HCT116 (cell line): Measurements from ENCODE around the gene IARS1.

Experiments
- CEBPB ChIP-seq: IDR thresholded peaks from 2 replicates; pipeline ENCODE4 v1.6.1; 2012; ENCODE audit warnings: low read depth
- POLR2A ChIP-seq: IDR thresholded peaks from 2 replicates; pipeline ENCODE4 v1.7.0; 2011; ENCODE audit warnings: borderline replicate concordance; ENCODE audit not compliant: insufficient read depth, insufficient read length; ENCODE audit errors: extremely low read depth
- POLR2AphosphoS5 ChIP-seq: IDR thresholded peaks from 2 replicates; pipeline ENCODE4 v1.6.1; 2011; ENCODE audit warnings: mild to moderate bottlenecking, low read depth, low read length, moderate library complexity
- YY1 ChIP-seq: IDR thresholded peaks from 2 replicates; pipeline ENCODE4 v1.6.1; 2011; ENCODE audit warnings: low read length, low read depth, moderate library complexity, mild to moderate bottlenecking; ENCODE audit not compliant: insufficient replicate concordance; ENCODE audit errors: extremely low read depth
- TF ChIP-seq, protein P1 (sequence below): IDR thresholded peaks from 2 replicates; pipeline ENCODE4 v1.6.1; 2012

- TF ChIP-seq POLR2AphosphoS5: no peak
- TF ChIP-seq CEBPB: no peak
- TF ChIP-seq POLR2A: no peak
- TF ChIP-seq, protein P1, sequence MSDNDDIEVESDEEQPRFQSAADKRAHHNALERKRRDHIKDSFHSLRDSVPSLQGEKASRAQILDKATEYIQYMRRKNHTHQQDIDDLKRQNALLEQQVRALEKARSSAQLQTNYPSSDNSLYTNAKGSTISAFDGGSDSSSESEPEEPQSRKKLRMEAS: no peak
- no peak for TF ChIP-seq YY1
These were observed 20.1 kb upstream of the IARS1 start for GRCh38 chr9:92313624-92314012.
